NT2/D1 (cell line): ENCODE results near the gene AHCYL2.
"Not testable (repeated sequence)": the region's sequence is repeated elsewhere in the genome, so short reads cannot be mapped to it uniquely, and the experiment has no call there.

Experiments used
- DNase-seq: peaks from one replicate; pipeline ENCODE4 v3.0.0-alpha.2; 2011; ENCODE audit warnings: low read depth, low spot score
- H3K27me3 ChIP-seq: 2 replicates; pipeline ENCODE4 v1.6.0; 2011; ENCODE audit warnings: mild to moderate bottlenecking; ENCODE audit not compliant: insufficient read length, insufficient read depth
- H3K36me3 ChIP-seq: 2 replicates; pipeline ENCODE4 v1.6.1; 2011; ENCODE audit warnings: mild to moderate bottlenecking, low read length, mixed read lengths; ENCODE audit not compliant: insufficient read depth, insufficient read length
- H3K4me1 ChIP-seq: 2 replicates; pipeline ENCODE4 v1.5.1; 2011; ENCODE audit not compliant: insufficient read depth, insufficient read length
- H3K4me3 ChIP-seq: 2 replicates; pipeline ENCODE4 v1.5.1; 2011; ENCODE audit warnings: low read depth; ENCODE audit not compliant: insufficient read length
- H3K9ac ChIP-seq: 2 replicates; pipeline ENCODE4 v1.6.0; 2011; ENCODE audit warnings: low read depth; ENCODE audit not compliant: insufficient read length
- H3K9me3 ChIP-seq: 2 replicates; pipeline ENCODE4 v1.5.1; 2011; ENCODE audit warnings: mild to moderate bottlenecking, low read length; ENCODE audit not compliant: insufficient read depth
- SUZ12 ChIP-seq: IDR thresholded peaks from 2 replicates; pipeline ENCODE4 v1.6.1; 2011; ENCODE audit not compliant: insufficient read length, insufficient read depth; ENCODE audit errors: extremely low read depth
- YY1 ChIP-seq: IDR thresholded peaks from 2 replicates; pipeline ENCODE4 v1.6.1; 2011; ENCODE audit not compliant: insufficient read length, insufficient read depth
- ZNF274 ChIP-seq: IDR thresholded peaks from 2 replicates; pipeline ENCODE4 v1.6.1; 2011; ENCODE audit warnings: mild to moderate bottlenecking, low read depth, low read length

The AHCYL2 gene

GRCh38 chr7:129348023-129348740, 123.4 kb downstream of the AHCYL2 start:
- Histone ChIP-seq H3K4me3 (no peak overlapping the region), H3K4me1 (no peaks in the 10 kb centered on the region), H3K36me3 (no peaks in the 10 kb centered on the region), H3K27me3 (no peaks in the 10 kb centered on the region), H3K9me3 (no peaks in the 10 kb centered on the region), H3K9ac (no peak overlapping the region)
- TF ChIP-seq ZNF274 (no peak), YY1 (no peak), SUZ12 (no peak)
- no peak for DNase-seq

- Histone ChIP-seq H3K4me1 (no peaks in the 10 kb centered on the region), H3K9ac (no peak overlapping the region), H3K27me3 (no peaks in the 10 kb centered on the region), H3K9me3 (no peaks in the 10 kb centered on the region), H3K36me3 (no peaks in the 10 kb centered on the region), H3K4me3 (no peak overlapping the region)
- DNase-seq: no peak
- no peak for TF ChIP-seq YY1
- no peak for TF ChIP-seq SUZ12
- no peak for TF ChIP-seq ZNF274
These were observed 126.5 kb downstream of the AHCYL2 start for GRCh38 chr7:129351320-129351719.

GRCh38 chr7:129353104-129353503, 128.3 kb downstream of the AHCYL2 start:
- DNase-seq, H3K4me1 ChIP-seq, H3K4me3 ChIP-seq, H3K27me3 ChIP-seq, H3K36me3 ChIP-seq, H3K9me3 ChIP-seq, H3K9ac ChIP-seq: not testable (repeated sequence)

- no peaks in the 10 kb centered on the region for H3K36me3 ChIP-seq
- H3K9me3 ChIP-seq: no peaks in the 10 kb centered on the region
- H3K27me3 ChIP-seq: no peaks in the 10 kb centered on the region
- H3K4me1 ChIP-seq: no peaks in the 10 kb centered on the region
- TF ChIP-seq ZNF274: no peak
- no peak for TF ChIP-seq YY1
- no peak for TF ChIP-seq SUZ12
- no peak overlapping the region for H3K9ac ChIP-seq
- H3K4me3 ChIP-seq: no peak overlapping the region
- DNase-seq: no peak
These were observed 129.8 kb downstream of the AHCYL2 start for GRCh38 chr7:129354428-129355157.

GRCh38 chr7:129356176-129356575, 131.3 kb downstream of the AHCYL2 start:
- H3K36me3 ChIP-seq: no peaks in the 10 kb centered on the region
- TF ChIP-seq ZNF274 (no peak), YY1 (no peak), SUZ12 (no peak)
- DNase-seq: no peak
- no peaks in the 10 kb centered on the region for H3K9me3 ChIP-seq
- H3K4me3 ChIP-seq: no peak overlapping the region
- H3K4me1 ChIP-seq: no peaks in the 10 kb centered on the region
- H3K9ac ChIP-seq: no peak overlapping the region
- no peaks in the 10 kb centered on the region for H3K27me3 ChIP-seq

- Histone ChIP-seq H3K9ac (no peak overlapping the region), H3K9me3 (no peaks in the 10 kb centered on the region), H3K27me3 (no peaks in the 10 kb centered on the region), H3K4me1 (no peaks in the 10 kb centered on the region), H3K4me3 (no peak overlapping the region), H3K36me3 (no peaks in the 10 kb centered on the region)
- TF ChIP-seq YY1: no peak
- TF ChIP-seq ZNF274: no peak
- no peak for TF ChIP-seq SUZ12
- no peak for DNase-seq
These were observed 134.3 kb downstream of the AHCYL2 start for GRCh38 chr7:129359176-129359575.

- Histone ChIP-seq H3K9me3 (no peaks in the 10 kb centered on the region), H3K27me3 (no peaks in the 10 kb centered on the region), H3K4me3 (no peak overlapping the region), H3K9ac (no peak overlapping the region), H3K4me1 (no peaks in the 10 kb centered on the region), H3K36me3 (no peaks in the 10 kb centered on the region)
- no peak for TF ChIP-seq SUZ12
- TF ChIP-seq YY1: no peak
- DNase-seq: no peak
These were observed 134.8 kb downstream of the AHCYL2 start for GRCh38 chr7:129359638-129360037.
